Mesenchymal stem cell (in vitro differentiated cells and primary cell): ENCODE measurements around the gene PPP1R7. TPM values are rescaled to one million over a fixed set of nuclear protein-coding genes. Genes with fewer than 3 reads are reported as not detected.
"Not testable (repeated sequence)": the region's sequence is repeated elsewhere in the genome, so short reads cannot be mapped to it uniquely, and the experiment has no call there.

Experiments used
- DNase-seq: peaks from one replicate; pipeline ENCODE4 v3.0.0-alpha.2; 2013
- H2AFZ ChIP-seq: one replicate; pipeline ENCODE4 v1.6.1; 2013; ENCODE audit warnings: low read depth, mild to moderate bottlenecking, control low read depth, inconsistent platforms, low read length, moderate library complexity
- H2AK5ac ChIP-seq: 2 replicates; pipeline ENCODE4 v1.6.1; 2013; ENCODE audit warnings: low read length, moderate library complexity, mild to moderate bottlenecking, inconsistent platforms; ENCODE audit not compliant: severe bottlenecking
- H2BK120ac ChIP-seq: one replicate; pipeline ENCODE4 v1.6.1; 2013; ENCODE audit warnings: low read depth, mild to moderate bottlenecking, inconsistent platforms, low read length, moderate library complexity
- H2BK12ac ChIP-seq, 2 experiments: one replicate each; pipeline ENCODE4 v1.6.1; 2013; ENCODE audit warnings: inconsistent platforms in 2 of 2, low read length in 2 of 2, mild to moderate bottlenecking in 2 of 2, moderate library complexity in 2 of 2, control low read depth in 1 of 2
- H2BK15ac ChIP-seq: one replicate; pipeline ENCODE4 v1.6.1; 2013; ENCODE audit warnings: mild to moderate bottlenecking, low read depth, inconsistent platforms; ENCODE audit not compliant: poor library complexity, severe bottlenecking
- H2BK5ac ChIP-seq: 2 replicates; pipeline ENCODE4 v1.6.1; 2013; ENCODE audit warnings: low read depth, mild to moderate bottlenecking, low read length, control low read depth, inconsistent platforms; ENCODE audit not compliant: poor library complexity, severe bottlenecking
- H3K14ac ChIP-seq, 2 experiments: one replicate each; pipeline ENCODE4 v1.6.1; 2013; ENCODE audit warnings: inconsistent platforms in 2 of 2, low read length in 2 of 2, control low read depth in 1 of 2, mild to moderate bottlenecking in 1 of 2, moderate library complexity in 1 of 2
- H3K18ac ChIP-seq, 2 experiments: one replicate each; pipeline ENCODE4 v1.6.1; 2013; ENCODE audit warnings: inconsistent platforms in 2 of 2, low read length in 2 of 2, control low read depth in 1 of 2, low read depth in 1 of 2, mild to moderate bottlenecking in 1 of 2
- H3K23ac ChIP-seq, 2 experiments: one replicate each; pipeline ENCODE4 v1.6.1; 2013; ENCODE audit warnings: inconsistent platforms in 2 of 2, low read length in 2 of 2, mild to moderate bottlenecking in 2 of 2, moderate library complexity in 2 of 2, control low read depth in 1 of 2
- H3K27ac ChIP-seq: 2 replicates; pipeline ENCODE4 v1.5.1; 2013; ENCODE audit warnings: mild to moderate bottlenecking, moderate library complexity, low read length, control low read depth, inconsistent platforms; ENCODE audit not compliant: poor library complexity, severe bottlenecking
- H3K27me3 ChIP-seq, 2 experiments: 2 replicates each; pipeline versions ENCODE4 v1.6.1 to v1.7.0; 2013; ENCODE audit warnings: low read length in 2 of 2, mild to moderate bottlenecking in 2 of 2, moderate library complexity in 2 of 2, control low read depth in 1 of 2, inconsistent platforms in 1 of 2; ENCODE audit not compliant: control insufficient read depth in 1 of 2, insufficient read depth in 1 of 2
- H3K36me3 ChIP-seq, 2 experiments: 2 replicates each; pipeline versions ENCODE4 v1.6.1 to v1.7.0; 2013; ENCODE audit warnings: low read length in 2 of 2, control low read depth in 1 of 2, inconsistent platforms in 1 of 2, low read depth in 1 of 2, mild to moderate bottlenecking in 1 of 2; ENCODE audit not compliant: insufficient read depth in 2 of 2, control insufficient read depth in 1 of 2
- H3K4ac ChIP-seq, 2 experiments: one replicate each; pipeline ENCODE4 v1.6.1; 2013; ENCODE audit warnings: inconsistent platforms in 2 of 2, low read length in 2 of 2, mild to moderate bottlenecking in 2 of 2, moderate library complexity in 2 of 2, control low read depth in 1 of 2, low read depth in 1 of 2
- H3K4me1 ChIP-seq: 2 replicates; pipeline ENCODE4 v1.6.1; 2013; ENCODE audit warnings: low read depth, low read length, control low read depth; ENCODE audit not compliant: control insufficient read depth, insufficient read depth
- H3K4me2 ChIP-seq: 2 replicates; pipeline ENCODE4 v1.6.1; 2013; ENCODE audit warnings: low read length, mild to moderate bottlenecking, inconsistent platforms; ENCODE audit not compliant: poor library complexity, severe bottlenecking
- H3K4me3 ChIP-seq, 2 experiments: 2 replicates each; pipeline versions ENCODE4 v1.5.1 to v1.7.0; 2013; ENCODE audit warnings: low read length in 2 of 2, mild to moderate bottlenecking in 2 of 2, control low read depth in 1 of 2, low read depth in 1 of 2; ENCODE audit not compliant: insufficient read depth in 1 of 2
- H3K79me1 ChIP-seq: replicated peaks from 2 replicates; pipeline ENCODE4 v1.6.1; 2013; ENCODE audit warnings: mild to moderate bottlenecking, control low read depth, low read length, inconsistent platforms; ENCODE audit not compliant: poor library complexity, severe bottlenecking
- H3K9ac ChIP-seq: 2 replicates; pipeline ENCODE4 v1.7.0; 2013; ENCODE audit warnings: mild to moderate bottlenecking, low read length, moderate library complexity
- H3K9me3 ChIP-seq: 2 replicates; pipeline ENCODE4 v1.7.0; 2013; ENCODE audit warnings: mild to moderate bottlenecking, low read length; ENCODE audit not compliant: control insufficient read depth
- H4K8ac ChIP-seq: one replicate; pipeline ENCODE4 v1.6.1; 2013; ENCODE audit warnings: inconsistent platforms, mild to moderate bottlenecking, low read length, moderate library complexity
- H4K91ac ChIP-seq: one replicate; pipeline ENCODE4 v1.6.1; 2013; ENCODE audit warnings: mild to moderate bottlenecking, low read length, inconsistent platforms
- WGBS: methylation state at CpG from one replicate; pipeline ENCODE4 v1.1.7; 2013; ENCODE audit warnings: mixed read lengths; 5-methylcytosine and 5-hydroxymethylcytosine counted together
- polyA plus RNA-seq, 2 experiments: library from polyadenylated mRNA; stranded (reverse); fragments of 200-250 nt; gene quantifications; one replicate each; pipeline ENCODE4 v1.2.3, GENCODE V29; 2013

PPP1R7 gene
- 88.4 TPM for polyA plus RNA-seq (2013, experiment 1 of 2)
- polyA plus RNA-seq (2013, experiment 2 of 2), result 85.6 TPM

GRCh38 chr2:241149925-241150659, at the start of gene PPP1R7:
PPP1R7 (plus strand) TSS chr2:241150467; CDS start chr2:241150496, 29 bp downstream.
- H4K91ac ChIP-seq, result peak within 1 kb of the TSS; percentile 47
- H3K4ac ChIP-seq, result peak within 1 kb of the TSS; percentile 47
- no peak within 1 kb of the TSS for H2BK5ac ChIP-seq
- no peak within 1 kb of the TSS for H2AK5ac ChIP-seq
- peak within 1 kb of the TSS; percentile 85 for H4K8ac ChIP-seq
- peak within 1 kb of the TSS; percentile 87 to 97 for H3K4me3 ChIP-seq
- H3K36me3 ChIP-seq, result peaks cover 6 to 16% of the 10 kb centered on the region in 2 experiments
- peak within 1 kb of the TSS; percentile 30 to 92 for H3K18ac ChIP-seq
- no peaks in the 10 kb centered on the region for H3K27me3 ChIP-seq
- no peaks in the 10 kb centered on the region for H3K9me3 ChIP-seq
- peaks cover 27% of the 10 kb centered on the region for H3K79me1 ChIP-seq
- H2BK12ac ChIP-seq, result peak within 1 kb of the TSS in 1 of 2 experiments; percentile 29
- peak within 1 kb of the TSS; percentile 85 for H3K4me2 ChIP-seq
- peak within 1 kb of the TSS; percentile 86 for H3K9ac ChIP-seq
- no peak within 1 kb of the TSS for H2BK120ac ChIP-seq
- 1% methylated on average over 70 of the region's 73 CpGs for WGBS
- peak within 1 kb of the TSS in 1 of 2 experiments; percentile 57 for H3K23ac ChIP-seq
- peak; percentile 94 for DNase-seq
- H3K4me1 ChIP-seq, result peaks cover 18% of the 10 kb centered on the region
- H2BK15ac ChIP-seq, result peak within 1 kb of the TSS; percentile 97
- peak within 1 kb of the TSS in 1 of 2 experiments; percentile 41 for H3K14ac ChIP-seq
- H2AFZ ChIP-seq, result peak within 1 kb of the TSS; percentile 96
- H3K27ac ChIP-seq, result no peak within 1 kb of the TSS

DNA sequence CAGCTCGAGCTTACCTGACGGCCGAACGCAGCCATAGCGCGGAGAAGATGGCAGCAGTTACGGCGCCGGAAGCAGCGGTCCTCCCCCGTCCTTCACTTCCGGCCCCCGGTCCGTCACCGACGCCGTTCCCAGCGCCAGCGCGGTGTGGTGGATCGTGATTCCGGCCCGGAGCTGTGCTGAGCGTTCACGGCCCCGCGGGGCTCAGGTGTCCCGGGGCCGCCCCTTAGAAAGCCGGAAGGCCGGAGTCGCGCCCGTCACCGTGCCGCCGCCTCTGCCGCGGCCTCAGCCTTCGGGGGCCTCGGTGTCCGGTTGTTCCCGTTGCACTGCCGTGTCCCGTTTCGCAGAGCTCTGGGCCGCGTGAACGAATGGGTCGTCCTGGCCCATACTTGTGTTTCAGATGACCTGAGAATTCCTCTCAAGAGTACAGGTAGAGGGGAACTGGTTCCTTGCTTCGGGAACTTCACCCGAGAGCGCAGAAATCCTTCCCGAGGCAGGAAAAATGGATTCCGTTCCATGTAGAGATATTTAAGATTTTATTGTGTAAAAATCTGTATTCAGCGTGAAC, 47.9 kb upstream of the PPP1R7 start, which contains the start of gene MTERF4:
TSS of gene MTERF4 (minus strand) at position 49 of the 565 bp plus-strand sequence. CDS start at position 35, 14 bp downstream.
- peak within 1 kb of the TSS; percentile 78 for H2AFZ ChIP-seq
- H3K27ac ChIP-seq, result peak within 1 kb of the TSS; percentile 56
- H3K9me3 ChIP-seq, result no peaks in the 10 kb centered on the region
- H2BK12ac ChIP-seq, result peak within 1 kb of the TSS in 1 of 2 experiments; percentile 43
- H2AK5ac ChIP-seq, result no peak within 1 kb of the TSS
- H3K27me3 ChIP-seq, result no peaks in the 10 kb centered on the region
- H2BK15ac ChIP-seq, result peak within 1 kb of the TSS; percentile 20
- H3K4me2 ChIP-seq, result peak within 1 kb of the TSS; percentile 99
- H3K14ac ChIP-seq, result peak within 1 kb of the TSS in 1 of 2 experiments; percentile 97
- peak within 1 kb of the TSS; percentile 74 for H2BK120ac ChIP-seq
- H2BK5ac ChIP-seq, result no peak within 1 kb of the TSS
- H3K18ac ChIP-seq, result peak within 1 kb of the TSS; percentile 88 to 95
- peak within 1 kb of the TSS; percentile 97 for H3K9ac ChIP-seq
- DNase-seq, result peak; percentile 85
- H3K23ac ChIP-seq, result peak within 1 kb of the TSS in 1 of 2 experiments; percentile 82
- peak within 1 kb of the TSS; percentile 88 for H4K91ac ChIP-seq
- peaks cover 32% of the 10 kb centered on the region for H3K79me1 ChIP-seq
- H3K36me3 ChIP-seq, result peaks cover 15 to 26% of the 10 kb centered on the region in 2 experiments
- WGBS, result under 1% methylated on average over 52 of the region's 56 CpGs
- peak within 1 kb of the TSS; percentile 100 for H4K8ac ChIP-seq
- H3K4me3 ChIP-seq, result peak within 1 kb of the TSS; percentile 89 to 96
- H3K4me1 ChIP-seq, result peaks cover 10% of the 10 kb centered on the region
- peak within 1 kb of the TSS; percentile 58 to 85 for H3K4ac ChIP-seq

DNA sequence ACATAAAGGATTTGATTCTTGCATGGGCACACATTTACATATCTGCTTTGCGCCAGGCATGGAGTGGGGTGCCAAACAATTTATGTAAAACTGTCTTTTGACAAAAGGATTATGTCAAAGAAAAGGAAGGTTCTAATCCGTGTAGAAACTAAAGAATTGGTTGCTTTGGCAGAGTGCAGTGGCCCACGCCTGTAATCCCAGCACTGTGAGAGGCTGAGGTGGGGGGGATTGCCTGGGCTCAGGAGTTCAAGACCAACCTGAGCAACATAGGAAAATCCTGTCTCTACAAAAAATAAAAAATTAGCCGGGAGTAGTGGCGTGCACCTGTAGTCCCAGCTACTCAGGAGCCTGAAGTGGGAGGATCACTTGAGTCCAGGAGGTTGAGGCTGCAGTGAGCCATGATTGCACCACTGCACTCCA, 47.1 kb upstream of the PPP1R7 start:
- H2BK15ac ChIP-seq, result no peak overlapping the region
- no peaks in the 10 kb centered on the region for H3K9me3 ChIP-seq
- no peak overlapping the region for H2AK5ac ChIP-seq
- H2BK120ac ChIP-seq, result no peak overlapping the region
- no peak overlapping the region for H4K91ac ChIP-seq
- H3K27ac ChIP-seq, result no peak overlapping the region
- peak overlapping the region; percentile 97 for H3K9ac ChIP-seq
- H3K4me2 ChIP-seq, result peak overlapping the region; percentile 57
- H3K4ac ChIP-seq, result no peak overlapping the region
- no peaks in the 10 kb centered on the region for H3K27me3 ChIP-seq
- H4K8ac ChIP-seq, result no peak overlapping the region
- H3K79me1 ChIP-seq, result peaks cover 29% of the 10 kb centered on the region
- no peak overlapping the region for H2BK12ac ChIP-seq
- H3K4me1 ChIP-seq, result peaks cover 10% of the 10 kb centered on the region
- no peak overlapping the region for H3K23ac ChIP-seq
- DNase-seq, result no peak
- peaks cover 17 to 20% of the 10 kb centered on the region in 2 experiments for H3K36me3 ChIP-seq
- no peak overlapping the region for H2BK5ac ChIP-seq
- peak overlapping the region in 1 of 2 experiments; percentile 89 for H3K4me3 ChIP-seq
- H2AFZ ChIP-seq, result no peak overlapping the region
- H3K18ac ChIP-seq, result no peak overlapping the region
- H3K14ac ChIP-seq, result no peak overlapping the region
- 55% methylated on average over 5 of the region's 5 CpGs for WGBS

DNA sequence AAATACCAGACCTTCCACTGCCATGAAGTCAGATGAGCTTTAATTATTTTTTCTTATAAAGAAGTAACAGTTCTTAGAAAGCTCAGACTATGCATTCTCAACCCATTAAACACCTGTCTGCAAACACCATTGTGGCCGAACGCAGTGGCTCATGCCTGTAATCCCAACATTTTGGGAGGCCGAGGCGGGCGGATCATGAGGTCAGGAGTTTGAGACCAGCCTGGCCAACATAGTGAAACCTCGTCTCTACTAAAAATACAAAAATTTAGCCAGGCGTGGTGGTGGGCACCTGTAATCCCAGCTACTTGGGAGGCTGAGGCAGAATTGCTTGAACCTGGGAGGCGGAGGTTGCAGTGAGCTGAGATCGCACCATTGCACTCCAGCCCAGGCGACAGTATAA, 45.7 kb upstream of the PPP1R7 start:
- 97% methylated on average over 10 of the region's 10 CpGs for WGBS
- not testable (repeated sequence) for H2BK120ac ChIP-seq, H2BK12ac ChIP-seq, H3K27ac ChIP-seq, H3K4me1 ChIP-seq, H2BK5ac ChIP-seq, H3K36me3 ChIP-seq, H4K91ac ChIP-seq, H3K14ac ChIP-seq, H3K9ac ChIP-seq, H3K27me3 ChIP-seq, H3K9me3 ChIP-seq, H3K4me3 ChIP-seq, H3K23ac ChIP-seq, H2BK15ac ChIP-seq, H2AFZ ChIP-seq, H3K18ac ChIP-seq, H3K4me2 ChIP-seq, H4K8ac ChIP-seq, H3K4ac ChIP-seq, DNase-seq, H2AK5ac ChIP-seq
- peaks cover 19% of the 10 kb centered on the region for H3K79me1 ChIP-seq
